ENCODE results near the gene UGT2B17.

DNA sequence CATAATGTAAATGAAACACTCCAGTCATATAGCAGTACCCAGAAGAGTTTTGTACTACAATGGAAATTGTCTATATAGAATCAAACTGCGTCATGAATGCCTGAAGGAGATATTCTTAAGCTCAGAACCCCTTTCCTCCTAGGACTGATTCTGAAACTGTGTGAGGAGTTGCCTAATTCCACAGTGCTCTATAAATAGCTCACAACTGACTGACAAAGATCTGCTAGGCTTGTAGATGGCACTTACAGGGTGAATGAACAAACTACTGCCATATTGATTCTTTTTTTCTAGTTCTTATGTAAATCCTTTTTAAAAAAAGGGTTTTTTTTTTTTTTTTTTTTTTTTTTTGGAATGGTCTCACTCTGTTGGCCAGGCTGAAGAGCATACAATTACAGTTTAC, 30.1 kb upstream of the UGT2B17 start:
- TF ChIP-seq, protein P1, sequence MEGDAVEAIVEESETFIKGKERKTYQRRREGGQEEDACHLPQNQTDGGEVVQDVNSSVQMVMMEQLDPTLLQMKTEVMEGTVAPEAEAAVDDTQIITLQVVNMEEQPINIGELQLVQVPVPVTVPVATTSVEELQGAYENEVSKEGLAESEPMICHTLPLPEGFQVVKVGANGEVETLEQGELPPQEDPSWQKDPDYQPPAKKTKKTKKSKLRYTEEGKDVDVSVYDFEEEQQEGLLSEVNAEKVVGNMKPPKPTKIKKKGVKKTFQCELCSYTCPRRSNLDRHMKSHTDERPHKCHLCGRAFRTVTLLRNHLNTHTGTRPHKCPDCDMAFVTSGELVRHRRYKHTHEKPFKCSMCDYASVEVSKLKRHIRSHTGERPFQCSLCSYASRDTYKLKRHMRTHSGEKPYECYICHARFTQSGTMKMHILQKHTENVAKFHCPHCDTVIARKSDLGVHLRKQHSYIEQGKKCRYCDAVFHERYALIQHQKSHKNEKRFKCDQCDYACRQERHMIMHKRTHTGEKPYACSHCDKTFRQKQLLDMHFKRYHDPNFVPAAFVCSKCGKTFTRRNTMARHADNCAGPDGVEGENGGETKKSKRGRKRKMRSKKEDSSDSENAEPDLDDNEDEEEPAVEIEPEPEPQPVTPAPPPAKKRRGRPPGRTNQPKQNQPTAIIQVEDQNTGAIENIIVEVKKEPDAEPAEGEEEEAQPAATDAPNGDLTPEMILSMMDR (optimal IDR thresholded peaks at IDR 0.05 in 1 of 3, IDR thresholded peaks at IDR 0.05 in 1 of 3, conservative IDR thresholded peaks at IDR 0.05 in 1 of 3; ENCODE audit: extremely low read depth in 1 of 3, insufficient read depth in 2 of 3, low read length in 3 of 3) = no peak
- TF ChIP-seq EZH2 (IDR thresholded peaks at IDR 0.05; ENCODE audit: low read length) = no peak

Data from keratinocyte (primary cell).